ENCODE data around the gene UXS1.
A peak's percentile ranks its signal among the peaks of the same experiment; 100 is the strongest.

Gene UXS1

DNA sequence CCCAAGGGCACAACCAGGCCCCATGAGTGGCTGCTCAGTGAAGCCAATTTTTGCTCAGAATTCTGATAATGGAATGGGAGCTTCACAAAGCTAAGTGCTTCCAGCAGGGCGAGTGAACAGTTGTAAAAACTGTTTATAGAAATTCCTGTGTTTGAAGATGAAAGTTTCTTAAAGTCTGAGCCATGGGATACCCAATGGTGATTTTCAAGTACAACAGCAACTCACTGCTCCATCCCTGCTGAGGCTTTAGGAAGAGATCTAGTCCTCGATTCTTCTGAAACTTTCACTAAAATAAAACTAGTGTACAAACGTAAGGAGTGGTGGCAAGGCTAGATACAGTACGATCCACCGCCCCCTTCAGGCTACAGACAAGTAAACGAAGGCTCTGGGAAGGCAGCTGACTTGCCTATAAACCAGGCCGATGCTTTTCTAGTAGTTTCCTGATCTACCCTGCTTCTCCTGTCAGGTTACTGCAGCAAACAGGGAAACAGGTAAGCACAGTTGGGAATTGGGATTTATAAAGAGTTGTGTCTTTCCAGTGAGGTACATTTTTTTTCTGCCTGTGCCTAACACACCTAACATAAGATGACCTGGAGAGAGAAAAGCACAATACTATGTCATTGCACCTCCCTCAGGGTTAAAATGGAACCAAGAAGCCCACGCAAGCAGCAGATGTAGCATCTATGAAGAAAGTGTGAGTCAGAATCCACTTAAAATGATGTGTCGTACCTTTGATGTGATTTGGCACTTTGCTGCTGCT is 108.7 kb downstream of the UXS1 start:
- no peak for DNase-seq (ENCODE audit: low read depth in 2 of 2)

DNA sequence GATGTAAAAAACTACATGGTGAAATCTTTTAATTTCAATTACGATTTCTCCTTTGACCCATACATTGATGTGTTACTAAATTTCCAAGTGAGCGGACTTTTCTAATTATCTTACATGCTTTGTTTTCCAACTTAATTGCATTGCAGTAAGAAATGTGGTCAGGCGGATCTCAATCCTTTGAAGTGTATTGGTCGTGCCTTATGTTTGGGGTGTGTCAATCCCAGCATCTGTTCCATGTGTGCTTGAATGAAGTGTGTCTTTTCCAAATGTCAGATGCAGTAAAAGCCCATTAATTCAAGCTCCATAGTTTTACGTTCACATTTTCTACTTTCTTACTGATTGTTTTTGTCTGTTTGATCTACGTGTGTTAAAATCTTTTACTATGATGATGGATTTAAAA is 113.1 kb downstream of the UXS1 start:
- no peak for DNase-seq (ENCODE audit: low read depth in 2 of 2)

DNA sequence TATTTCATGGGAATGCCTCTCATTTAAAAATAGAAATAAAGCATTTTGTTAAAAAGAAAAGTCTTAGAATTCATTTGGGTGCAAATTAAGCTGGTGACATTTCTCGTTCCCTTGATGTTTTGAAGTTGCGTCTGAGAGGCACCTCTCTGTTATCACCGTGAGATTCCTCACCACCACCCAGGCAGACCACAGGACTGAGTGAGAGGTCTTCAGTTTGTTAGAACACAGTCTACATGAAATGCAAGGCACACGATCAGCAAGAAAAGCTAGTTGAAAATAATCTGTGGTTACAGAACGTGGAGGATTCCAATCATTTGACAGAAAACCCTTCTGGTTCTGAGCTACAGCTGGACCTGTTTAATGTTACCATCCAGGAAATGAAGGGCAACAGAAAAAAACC is 116.0 kb downstream of the UXS1 start:
- no peak for DNase-seq (ENCODE audit: low read depth in 2 of 2)

DNA sequence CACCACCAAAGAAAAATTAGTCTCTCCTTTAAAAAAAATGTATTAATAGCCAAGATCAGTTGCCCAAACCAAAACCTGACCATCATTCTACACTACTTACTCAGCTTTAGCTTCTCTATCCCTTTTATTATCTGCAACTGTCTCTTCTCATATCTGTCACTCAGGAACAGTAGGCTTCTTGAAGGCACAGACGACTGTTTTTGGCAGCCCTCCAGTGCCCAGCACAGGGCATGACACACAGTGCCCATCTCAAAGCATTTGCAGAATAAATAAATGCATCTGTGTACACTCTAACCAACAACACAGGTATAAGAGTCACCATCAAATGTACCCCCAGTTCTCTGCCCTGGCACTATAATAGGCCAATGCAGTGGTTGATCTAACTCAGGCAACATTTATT is 117.2 kb downstream of the UXS1 start:
- no peak for DNase-seq (ENCODE audit: low read depth in 2 of 2)

DNA sequence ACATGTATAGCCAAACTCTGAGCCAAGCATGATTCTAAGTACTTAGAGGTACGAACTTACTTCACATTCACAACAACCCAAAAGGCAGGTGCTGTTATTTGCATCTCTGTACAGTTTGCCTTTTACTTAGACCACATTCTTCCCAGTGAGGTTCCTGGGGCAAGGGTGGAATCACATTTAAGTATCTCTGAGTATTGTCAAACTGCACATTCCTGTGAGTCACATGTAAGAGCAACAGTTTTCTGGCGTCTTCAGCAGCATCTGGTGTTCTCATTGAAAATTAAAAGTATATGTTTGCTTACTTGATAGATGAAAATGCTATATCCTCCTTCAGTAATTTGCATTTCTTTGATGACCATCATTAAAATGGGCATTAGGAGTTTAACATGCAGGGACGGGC is 119.1 kb downstream of the UXS1 start:
- no peak for DNase-seq (ENCODE audit: low read depth in 2 of 2)

DNA sequence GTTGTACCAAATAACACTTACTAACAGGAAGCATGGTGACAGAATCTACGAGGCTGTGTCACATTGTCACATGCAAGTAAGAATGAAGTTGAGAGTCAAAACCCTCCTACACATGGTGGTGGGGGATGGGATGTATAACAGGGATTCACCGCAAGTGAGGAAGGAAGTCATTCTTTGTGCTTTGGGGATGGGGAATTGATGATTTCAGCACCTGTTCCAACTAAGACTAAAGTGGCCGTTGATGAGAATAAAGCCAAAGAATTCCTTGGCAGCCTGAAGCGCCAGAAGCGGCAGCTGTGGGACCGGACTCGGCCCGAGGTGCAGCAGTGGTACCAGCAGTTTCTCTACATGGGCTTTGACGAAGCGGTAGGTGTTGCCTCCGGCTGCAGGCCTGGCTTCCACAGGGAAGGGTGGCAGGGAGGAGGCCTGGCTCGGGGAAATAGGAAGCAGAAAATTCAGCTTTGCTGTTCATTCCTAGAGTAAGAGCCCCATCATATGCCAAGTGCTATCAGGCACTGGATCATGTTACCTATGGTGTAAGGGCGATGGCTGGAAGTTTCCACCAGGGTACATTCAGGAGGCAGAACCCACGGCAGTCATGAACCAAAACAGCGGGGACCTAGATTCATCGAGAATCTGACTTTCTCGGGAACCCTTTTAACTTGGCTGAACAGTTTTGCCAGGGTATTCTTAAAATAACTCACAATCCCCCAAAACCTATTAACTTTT is 120.3 kb downstream of the UXS1 start:
- no peak for DNase-seq (ENCODE audit: low read depth in 2 of 2)

DNA sequence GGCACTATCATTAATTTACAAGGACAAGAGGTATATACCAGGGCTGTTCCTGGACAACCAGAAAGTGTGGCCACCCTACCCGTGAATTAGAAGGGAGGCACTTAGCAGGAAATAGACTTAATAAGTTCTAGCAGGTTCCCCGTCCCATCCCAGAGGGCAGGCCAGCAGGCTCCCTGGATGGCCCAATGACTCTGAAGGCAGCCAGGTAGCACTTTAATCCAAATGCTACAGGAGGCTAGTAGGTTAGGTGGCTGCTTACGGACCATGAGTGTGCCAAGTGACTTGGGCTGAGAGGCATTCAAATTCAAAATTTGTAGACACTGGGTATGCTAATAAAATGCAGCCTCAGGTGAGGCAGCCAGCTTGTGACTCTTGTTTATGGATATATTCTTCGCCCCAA is 123.9 kb downstream of the UXS1 start:
- DNase-seq (ENCODE audit: low read depth in 2 of 2) = no peak

DNA sequence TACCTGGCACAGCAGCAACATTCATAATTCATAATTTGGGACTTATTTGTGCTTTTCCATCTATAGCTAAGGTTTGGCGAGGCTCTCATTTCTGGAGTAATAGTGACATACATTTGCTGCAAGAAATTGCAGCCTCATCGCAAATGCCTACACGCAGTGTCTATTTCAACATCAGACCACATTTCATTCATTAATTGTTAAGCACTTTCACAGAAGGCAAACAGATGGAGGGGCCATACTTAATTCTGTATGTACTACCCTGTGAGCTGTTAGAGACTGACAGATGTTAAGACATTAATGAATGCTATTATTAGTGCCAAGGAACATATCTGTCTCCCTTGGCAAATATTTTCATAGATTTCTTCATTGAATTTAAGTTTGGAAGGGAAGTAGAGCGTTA is 125.7 kb downstream of the UXS1 start:
- DNase-seq (ENCODE audit: low read depth in 2 of 2) = no peak

DNA sequence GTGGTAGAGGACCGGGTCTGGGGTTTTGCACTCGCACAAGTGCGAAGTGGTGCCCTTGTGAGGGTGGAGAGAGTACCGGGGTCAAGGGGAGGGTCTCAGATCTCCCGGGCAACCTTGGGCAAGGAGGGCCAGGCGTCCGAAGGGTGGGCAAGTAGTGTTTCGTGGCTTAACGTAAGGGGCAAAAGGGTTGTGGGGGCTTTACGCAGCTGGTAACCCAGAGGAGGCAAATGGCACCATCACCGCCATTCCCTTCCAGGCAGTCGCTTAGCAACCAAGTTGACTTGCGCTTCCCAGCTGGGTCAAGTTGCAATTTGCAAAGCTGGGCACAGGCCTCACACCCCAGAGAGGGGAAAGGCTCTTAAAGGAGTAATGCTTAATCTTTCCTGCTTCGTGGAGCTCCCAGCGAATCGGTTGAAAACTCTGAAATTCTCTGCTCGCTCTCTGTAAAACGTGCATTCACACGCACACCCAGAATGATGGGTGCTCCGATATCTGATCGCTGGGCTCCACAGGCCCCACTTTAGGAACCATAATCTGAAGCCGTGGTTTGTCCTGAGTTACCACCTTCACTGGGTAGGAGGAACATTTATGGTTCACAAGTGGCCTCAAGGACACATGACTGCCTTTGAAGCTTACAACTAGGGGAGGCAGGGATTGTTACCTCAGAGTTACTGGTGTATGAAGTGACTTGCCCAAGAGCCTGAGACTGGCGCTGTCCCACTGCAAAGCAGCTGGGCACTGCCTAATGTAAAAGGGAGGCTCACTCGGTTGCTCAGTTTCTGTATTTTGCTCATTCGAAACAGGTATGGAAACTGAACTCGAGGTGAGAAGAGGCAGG is 127.9 kb downstream of the UXS1 start:
- DNase-seq (ENCODE audit: low read depth in 2 of 2) = no peak

DNA sequence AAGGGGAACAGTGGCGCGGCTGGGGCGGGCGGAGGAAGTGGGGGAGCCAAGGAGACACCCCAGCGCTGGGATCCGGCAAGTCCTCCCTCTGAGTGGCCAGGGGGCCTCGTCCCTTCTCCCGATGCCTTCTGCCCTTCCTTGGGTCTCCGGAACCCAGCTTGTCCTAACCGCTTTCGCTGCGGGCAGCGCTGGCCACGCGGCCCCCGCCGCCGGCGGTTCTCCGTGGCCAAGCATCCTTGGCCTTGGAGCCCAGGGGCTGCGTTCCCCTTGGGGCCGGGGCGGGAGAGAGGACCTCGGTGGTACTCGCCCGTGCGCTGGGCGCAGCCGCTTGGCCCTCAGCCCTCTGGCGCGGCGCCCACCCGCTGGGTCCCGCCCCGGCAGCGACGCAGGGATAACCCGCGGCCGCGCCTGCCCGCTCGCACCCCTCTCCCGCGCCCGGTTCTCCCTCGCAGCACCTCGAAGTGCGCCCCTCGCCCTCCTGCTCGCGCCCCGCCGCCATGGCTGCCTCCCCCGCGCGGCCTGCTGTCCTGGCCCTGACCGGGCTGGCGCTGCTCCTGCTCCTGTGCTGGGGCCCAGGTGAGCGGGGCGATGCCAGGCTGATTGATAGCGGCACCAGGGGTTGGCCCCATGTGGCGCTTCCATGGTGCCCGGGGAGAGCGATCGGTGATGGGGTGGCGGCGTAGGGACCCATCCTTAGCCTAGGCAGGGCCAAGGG is 128.7 kb downstream of the UXS1 start:
- no peak for DNase-seq (ENCODE audit: low read depth in 2 of 2)

DNA sequence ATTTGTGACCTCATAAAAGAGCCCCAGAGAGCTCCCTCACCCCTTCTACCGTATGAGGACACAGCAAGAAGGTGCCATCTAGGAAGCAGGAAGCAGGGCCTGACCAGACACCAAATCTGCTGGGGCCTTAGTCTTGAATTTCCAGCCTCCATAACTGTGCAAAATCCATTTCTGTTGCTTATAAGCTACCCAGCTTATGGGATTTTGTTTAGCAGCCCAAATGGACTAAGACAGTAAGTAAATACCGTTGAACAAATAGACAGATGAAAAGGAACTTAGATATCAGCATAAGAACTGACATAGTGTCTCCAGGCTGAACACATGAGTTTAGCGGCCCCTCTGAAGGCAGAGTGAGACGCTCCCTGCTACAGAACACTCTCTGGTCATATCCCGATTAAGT is 130.9 kb downstream of the UXS1 start:
- no peak for DNase-seq (ENCODE audit: low read depth in 2 of 2)

DNA sequence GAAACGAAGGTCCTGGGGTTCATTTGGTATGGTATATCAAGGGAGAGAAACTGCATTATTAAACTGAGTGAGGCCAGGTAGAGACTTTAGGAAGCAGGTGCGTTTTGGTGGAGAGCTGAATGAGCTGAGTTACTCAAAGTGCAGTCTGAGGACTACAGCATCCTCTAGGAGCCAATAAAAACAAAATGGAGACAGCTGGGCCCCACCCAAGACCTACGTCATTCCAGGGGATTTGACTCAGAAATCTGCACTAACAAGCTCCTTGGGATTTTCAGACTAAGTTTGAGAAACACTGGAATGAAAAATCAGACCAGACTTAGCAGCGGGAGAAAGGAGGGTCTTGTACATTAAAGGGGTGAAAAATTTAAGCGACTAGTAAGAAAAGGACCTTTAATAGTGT is 131.5 kb downstream of the UXS1 start:
- DNase-seq (ENCODE audit: low read depth in 2 of 2) = no peak

DNA sequence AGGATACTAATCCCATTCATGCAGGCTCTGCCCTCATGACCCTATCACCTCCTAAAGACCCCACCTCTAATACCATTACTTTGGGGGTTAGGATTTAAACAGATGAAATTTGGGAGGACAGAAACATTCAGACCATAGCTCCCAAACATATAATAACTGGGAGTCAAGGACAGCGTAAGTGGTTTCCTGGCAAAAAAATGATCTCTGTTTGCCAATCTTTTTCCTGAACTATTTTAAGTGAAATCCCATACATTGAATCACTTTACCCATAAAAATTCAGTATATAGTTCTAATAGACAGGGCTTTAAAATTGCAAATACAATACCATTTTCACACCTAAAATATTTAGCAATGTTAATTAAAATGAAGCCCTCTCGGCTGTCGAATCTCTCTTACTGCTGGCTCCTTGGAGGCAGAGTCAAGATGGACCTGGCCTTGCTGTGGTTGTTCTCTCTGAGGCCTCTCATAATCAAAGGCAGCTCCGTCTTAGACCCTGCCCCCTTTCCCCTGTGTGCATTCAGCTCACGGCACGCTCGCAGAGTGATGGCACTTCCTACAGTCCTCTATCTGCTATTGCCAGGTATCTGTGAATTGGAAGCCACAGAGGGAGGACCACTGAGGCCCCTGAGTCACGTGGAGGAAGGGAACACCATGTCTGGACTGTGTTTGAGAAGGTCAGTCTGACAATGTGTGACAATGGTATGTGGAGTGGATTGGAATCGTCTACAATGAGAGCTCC is 132.3 kb downstream of the UXS1 start:
- DNase-seq (ENCODE audit: low read depth in 2 of 2) = no peak

DNA sequence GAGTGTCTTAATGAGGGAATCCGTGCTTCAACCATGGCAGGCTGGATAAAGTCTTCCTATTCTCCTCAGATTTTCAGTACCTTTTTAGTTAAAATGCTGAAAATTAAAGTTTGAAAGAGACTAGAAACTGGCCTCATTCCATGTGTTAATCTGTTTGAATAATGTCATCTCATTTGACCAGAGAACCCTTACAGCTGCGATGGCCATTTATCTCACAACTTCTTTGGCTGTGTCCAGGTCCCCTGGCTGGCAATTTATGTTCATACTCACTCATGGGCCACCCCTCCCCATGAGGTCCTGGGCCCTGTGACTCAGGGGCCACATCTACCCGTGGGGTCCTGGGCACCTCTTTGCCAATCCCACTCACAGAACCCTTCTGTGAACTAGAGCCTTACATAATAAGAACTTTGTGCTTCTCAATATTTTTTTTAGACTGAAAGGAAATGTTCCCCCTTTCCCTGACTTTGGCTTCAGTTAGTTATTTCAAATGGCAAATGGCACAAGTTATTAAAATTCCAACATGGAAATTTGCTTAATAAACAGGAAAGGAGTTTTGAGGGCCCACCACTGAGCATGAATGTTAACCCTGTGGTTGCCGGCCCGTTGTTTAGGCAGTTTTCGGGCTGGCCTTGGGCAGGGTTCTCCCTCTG is 134.6 kb downstream of the UXS1 start:
- no peak for DNase-seq (ENCODE audit: low read depth in 2 of 2)

DNA sequence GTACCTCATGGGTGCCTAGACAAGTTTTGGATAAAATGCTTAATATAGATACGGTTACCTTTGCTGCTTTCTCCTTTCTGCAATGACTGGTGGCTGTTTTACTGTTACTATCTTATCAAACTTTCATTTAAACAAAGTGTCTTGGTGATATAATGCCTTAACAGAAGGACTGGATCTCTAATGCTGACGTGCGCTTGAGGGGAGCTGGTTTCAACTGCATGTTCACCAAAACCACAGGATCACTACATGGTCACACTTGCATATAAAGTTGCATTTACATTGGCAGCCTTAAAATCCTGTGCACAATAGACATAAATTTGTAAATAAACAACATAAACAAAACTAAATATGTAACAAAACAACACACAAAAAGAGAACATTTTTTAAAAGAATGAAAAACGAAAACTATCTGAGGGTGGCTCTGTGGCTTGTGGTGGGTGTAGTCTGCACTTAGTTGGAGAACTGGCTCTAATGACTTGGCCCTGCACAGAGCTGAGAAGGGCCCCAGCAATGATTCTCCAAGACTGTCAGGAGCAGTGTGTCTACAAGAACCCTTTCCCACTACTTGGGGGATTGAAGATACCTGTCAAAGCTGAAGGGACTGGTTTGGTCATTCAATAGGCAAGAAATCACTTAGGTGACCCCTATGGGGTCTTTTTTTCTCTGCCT is 135.5 kb downstream of the UXS1 start:
- DNase-seq (ENCODE audit: low read depth in 2 of 2) = no peak

DNA sequence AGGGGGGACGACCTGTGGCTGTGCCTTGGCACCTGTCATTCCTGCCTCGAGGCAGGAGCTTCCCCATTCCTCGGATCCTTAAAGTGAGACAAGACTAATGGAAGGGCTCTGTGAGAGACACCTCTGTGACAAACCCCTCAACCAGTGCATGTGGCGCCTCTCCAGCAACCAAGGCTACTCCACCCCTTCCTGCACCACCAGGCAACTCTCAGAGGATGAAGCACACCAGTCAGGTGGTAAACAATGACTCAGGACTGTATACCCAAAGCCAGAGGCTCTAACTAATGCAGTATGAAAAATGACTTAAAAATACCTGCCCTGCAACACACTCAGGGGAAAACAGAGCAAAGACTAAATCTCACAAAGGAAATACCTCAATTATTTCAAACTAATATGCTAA is 136.9 kb downstream of the UXS1 start:
- peak in 1 of 2 donors; percentile 32 for DNase-seq (ENCODE audit: low read depth in 2 of 2)

DNA sequence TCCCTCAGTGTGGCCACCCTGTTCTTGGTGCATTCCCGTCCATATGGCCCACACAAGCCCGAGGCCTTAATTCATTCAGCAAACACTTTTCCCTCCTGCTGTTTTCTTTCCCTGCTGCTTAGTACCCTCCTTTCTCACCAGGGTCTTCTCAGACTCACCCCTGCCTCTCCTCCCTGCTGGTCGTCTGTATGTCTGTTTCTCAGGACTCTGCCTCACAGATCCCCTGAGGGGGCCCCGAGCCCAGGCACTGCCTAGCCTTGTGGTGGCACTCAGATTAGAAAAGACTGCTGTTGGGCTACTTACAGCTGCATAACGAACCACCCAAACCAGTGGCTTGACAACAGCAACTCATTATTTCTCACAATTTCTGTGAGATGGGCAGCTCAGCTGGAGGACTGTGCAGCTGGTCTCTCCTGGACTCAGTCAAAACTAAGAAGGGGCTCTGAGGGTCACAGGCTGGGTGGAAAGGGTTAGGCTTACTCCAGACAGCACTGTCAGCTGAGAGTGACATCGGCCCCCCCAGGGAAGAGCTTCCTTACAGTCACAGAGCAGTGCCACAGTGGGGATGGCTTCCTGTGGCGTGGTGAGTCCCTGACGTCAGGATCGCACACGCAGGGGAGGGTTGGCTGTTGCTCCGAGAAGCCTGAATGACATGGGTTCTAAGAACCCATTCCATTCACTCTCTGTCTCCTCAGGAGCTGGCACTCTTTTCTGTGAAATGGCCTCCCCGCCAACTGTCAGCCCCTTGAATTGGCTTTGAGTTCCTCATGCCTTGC is 139.0 kb downstream of the UXS1 start:
- DNase-seq (ENCODE audit: low read depth in 2 of 2) = no peak

DNA sequence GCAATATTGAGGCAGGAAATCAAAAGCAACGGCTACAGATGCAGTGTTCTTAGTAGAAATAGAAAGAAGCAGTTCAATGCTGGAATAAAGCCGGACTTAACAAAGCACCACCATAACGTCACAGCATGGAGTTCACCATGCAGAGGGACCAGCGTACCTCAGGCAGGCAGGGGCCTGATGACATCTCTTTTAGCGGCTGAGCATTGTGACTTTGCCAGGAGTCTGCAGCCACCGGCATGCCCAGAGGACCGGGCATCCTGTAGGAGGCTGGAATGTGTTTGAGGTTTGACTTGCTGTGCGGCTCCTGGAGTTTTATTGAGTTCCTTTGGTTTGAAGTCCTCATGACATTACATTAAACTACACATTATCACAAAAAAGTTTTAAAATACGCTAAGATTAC is 139.8 kb downstream of the UXS1 start:
- no peak for DNase-seq (ENCODE audit: low read depth in 2 of 2)

DNA sequence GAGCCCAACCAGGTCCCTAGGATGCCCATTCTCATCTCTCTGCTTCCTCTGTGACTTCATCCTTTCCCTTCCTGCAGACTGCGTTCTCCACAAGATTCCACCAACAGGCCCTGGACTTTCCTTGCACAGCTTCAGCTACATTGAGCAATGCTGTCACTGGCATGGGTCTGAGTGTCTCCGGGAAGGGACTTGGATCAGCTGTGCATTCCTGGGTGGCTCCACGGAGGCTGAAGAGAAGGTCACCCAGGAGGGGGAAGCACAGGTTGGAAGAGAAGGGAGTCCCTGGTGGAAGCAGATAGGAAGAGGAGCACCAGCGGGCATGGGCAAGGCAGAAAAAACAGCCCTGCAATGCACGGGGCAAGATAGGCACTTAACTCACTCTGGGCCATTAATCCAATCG is 140.5 kb downstream of the UXS1 start:
- no peak for DNase-seq (ENCODE audit: low read depth in 2 of 2)

Measured in stimulated activated CD4-positive, alpha-beta T cell treated with anti-CD3 and anti-CD28 coated beads, Interleukin-1b, Interleukin-23, amount 100 ng/mL, for 1 hour (primary cell).